ENCODE measurements around the gene TSPAN14.

Gene TSPAN14

DNA sequence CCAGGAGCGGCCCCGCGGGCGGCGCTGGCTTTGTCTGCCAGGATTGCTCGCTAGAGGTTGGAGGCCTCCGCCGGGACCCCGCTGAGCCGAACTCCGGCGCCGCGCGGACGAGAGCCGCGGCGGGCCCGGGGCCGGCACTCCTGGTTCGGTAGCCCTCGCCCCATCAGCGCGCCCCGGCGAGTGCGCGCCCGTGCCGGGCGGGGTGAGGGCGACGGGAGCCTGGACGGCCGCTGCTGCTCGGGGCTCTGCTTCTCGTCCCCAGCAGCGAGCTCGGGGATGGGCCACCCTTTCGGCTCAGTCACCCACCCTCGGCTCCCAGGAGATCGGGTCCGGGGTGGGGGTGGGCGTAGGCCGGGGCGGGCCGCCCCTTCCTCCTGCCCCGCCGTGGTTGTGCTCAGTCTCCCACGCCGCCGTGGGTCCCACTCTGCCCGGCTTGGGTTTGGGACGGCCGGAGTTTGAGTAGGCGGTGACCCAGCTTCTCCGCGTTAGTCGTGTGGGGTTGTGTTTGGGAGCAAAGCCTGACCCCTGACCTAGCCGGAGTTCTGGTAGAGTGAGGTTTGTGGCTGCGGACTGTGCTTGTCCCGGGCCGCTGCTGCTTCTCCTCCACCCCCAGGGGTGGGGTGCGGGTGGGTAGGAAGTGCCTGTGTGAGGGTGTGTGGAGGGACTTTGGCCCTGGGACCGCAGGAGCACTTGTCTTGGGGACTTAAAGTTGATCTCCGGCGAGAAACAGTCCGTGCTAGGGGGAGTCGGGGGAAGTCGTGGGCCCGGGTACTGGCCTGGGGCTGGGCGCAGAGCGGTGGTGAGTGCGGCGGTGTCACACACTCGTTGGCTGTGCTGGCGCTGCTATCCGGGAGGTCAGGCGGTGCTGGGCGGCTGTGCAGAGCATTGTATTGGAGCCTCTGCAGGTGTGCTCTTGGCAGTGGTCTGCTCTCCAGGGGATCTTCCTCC, 677 bp downstream of the TSPAN14 start:
- DNase-seq, result peak; percentile 76

DNA sequence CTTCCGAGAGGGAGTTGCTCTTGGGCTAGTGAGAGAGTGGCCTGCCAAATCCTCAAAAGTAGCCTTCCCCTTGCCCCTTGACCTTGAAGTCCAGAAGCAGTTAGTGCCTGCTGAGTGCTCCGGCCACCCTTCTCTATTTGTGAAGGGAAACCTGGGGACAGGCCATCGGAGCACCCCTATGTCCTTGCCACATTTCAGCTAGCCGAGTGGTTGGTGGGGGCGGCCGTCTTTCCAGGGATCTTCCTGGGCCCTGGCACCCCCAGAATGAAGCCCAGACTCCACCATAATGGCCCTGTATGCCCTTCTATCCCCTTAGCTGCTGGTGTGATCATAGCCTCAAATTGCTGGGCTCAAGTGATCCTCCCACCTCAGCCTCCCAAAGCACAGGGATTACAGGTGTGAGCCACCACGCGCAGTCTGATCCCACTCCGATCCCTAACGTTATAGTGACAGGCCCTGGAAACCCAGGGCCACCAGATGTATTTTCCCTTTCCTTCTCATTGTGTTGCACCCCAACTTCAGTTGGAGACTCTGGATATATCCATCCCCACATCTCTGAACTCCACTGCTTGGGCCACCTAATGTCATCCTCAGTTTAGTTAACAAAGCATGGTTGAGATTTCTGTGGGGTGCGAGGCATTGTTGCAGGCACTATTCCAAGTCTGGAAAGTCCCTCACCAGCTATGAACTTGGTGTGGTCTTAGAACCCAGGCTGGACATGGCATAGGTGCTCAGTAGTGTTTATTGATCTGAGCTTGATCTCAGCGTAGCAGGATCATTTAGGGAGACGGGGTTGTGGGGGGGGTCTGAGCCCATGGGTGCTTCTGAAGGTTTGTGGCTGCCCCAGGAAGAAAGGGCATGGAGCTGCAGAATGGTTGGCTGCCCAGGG, 1.6 kb downstream of the TSPAN14 start:
- no peak for DNase-seq

DNA sequence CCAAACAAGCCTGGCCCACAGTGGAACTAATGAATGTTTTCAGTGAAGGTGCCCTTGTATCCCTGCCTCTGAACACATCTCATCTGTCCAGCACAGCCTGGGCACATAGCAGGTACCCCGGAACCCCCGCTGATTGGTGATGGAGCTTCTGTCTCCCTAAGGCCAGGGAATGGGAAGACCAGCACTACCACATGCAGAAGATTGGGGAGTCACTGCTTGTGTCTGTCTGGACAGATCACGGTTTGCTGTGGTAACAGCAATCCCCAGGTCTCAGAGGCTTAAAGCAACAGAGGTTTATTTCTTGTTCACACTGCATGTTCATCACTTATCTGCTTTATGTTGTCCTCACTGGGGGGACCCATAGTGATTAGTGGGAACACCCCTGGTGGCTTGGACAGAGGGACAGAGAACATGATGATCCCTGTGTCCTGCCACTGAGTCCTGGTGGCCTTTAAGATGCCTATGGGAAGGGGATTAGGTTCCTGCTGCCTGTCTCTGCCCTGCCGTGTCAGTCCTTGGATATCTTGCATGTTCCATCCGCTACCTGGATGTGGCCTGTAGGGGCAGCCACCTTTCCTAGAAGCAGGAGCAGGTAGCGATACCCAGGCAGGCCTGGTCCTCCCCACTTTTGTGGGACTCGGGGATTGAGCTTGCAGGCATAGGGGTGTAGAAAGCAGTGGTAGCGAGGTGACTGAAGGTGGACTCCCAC, 3.6 kb downstream of the TSPAN14 start:
- DNase-seq, result no peak

DNA sequence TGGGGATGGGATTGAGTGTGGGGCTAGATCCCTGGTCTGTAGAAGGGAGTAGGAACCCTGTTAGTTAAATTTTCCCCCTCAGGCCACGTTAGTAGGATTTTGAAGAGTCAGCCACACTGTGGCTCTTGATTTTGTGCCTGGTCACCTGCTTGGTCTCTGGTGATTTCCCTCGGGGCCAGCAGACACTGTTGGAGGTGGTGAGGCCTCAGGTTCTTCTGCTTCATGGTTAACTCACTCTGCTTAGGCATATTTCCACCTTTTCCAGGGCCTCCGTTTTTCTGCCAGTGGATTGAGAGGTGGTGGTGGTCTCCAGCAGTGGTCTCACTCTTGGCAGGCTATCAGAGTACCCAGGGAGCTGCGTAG, 4.1 kb downstream of the TSPAN14 start:
- no peak for DNase-seq

DNA sequence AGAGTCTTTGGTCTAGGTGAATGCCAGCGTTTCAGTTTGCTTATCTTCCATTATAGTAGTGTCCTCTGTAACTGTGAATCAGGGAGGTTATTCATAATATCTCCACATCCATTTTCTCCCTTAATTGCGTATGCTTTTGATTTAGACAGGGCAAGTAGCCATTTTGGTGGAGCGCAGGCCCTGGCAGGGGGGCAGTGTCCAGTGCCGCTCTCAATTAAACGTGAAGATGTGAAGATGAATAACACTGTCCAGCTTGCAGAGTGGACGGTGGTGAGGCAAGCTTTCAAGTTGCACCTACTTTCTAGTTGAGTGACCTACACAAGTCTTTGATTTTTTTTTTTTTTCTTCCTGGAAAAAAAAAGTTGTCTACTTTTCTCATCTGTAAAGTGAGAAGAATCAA, 4.5 kb downstream of the TSPAN14 start:
- DNase-seq, result no peak

DNA sequence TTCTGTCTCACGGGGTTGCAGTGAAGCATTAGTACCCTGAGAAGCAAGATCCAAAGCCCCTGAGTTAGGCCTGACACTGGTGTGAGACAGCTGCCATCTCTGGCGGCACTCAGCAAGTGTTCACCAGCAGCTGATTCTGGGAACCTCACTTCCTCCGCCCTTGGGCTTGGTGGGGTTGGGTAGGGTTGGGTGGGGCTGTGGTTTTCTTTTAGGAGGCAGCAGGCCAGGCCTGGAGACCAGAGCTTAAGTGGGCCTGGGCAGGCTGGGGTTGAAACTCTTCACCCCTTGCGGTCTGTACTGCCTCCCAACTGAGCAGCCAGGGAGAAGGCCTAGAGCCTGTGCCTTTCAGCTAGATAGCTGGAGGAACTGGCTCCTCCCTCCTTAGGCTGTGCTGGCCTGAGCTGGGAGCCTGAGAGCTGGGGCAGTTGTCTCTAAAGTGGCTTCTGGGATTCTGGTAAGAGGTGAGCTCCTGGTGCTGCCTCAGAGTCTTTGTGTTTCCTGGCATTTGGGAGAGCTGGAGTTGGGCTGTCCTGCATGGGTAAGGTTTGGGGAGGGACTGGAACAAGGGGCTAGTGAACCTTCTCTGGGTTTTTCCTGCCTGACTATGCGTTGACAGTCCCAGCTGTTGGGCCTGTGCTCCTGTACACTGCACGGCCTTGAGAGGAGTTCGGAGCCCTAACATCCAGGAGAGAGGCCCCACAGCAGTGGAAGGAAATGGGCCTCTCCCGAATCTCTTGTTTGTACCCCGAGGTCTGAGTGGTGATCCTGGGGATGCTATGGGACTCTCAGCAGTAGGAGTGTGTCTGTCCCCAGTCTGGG, 5.1 kb downstream of the TSPAN14 start:
- DNase-seq, result no peak

DNA sequence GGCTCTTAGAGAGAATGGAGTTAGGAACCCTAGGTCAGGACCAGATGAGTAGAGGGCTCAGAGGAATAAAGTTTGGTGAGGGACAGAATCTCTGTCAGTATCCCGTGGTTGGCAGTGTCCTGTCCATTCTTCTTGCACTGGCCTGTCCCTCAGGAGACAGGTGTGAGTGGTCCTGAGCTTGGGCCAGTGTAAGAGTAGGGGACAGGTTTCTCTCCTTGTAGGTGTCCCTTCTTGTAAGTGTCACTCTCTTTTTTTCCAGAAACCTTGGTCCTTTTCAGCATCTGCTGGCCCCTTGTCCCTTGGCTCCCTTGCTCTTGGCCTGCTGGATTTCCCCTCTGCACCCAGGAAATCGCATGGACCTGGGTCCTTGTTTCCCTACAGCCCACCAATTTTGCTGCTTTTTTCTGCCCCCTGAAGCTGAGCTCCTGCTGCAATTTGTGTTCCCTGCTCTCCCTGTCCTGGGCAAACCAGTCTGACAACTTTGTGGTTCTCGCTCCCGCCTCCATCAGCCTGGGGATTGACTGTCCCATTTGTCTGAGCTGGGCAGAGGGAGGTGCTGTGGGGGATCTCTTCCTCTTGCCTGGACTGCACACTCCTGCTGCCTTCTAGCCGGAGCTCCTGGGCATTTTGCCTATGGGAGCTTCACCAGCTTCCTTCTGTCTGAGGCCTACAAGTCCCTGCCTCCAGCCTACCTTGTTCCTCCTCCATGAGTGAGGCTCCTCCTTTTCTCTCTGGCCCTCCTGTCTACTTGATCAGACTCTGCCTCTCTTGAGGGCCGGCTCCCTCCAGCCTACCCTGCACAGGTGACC, 6.5 kb downstream of the TSPAN14 start:
- DNase-seq, result peak; percentile 44

DNA sequence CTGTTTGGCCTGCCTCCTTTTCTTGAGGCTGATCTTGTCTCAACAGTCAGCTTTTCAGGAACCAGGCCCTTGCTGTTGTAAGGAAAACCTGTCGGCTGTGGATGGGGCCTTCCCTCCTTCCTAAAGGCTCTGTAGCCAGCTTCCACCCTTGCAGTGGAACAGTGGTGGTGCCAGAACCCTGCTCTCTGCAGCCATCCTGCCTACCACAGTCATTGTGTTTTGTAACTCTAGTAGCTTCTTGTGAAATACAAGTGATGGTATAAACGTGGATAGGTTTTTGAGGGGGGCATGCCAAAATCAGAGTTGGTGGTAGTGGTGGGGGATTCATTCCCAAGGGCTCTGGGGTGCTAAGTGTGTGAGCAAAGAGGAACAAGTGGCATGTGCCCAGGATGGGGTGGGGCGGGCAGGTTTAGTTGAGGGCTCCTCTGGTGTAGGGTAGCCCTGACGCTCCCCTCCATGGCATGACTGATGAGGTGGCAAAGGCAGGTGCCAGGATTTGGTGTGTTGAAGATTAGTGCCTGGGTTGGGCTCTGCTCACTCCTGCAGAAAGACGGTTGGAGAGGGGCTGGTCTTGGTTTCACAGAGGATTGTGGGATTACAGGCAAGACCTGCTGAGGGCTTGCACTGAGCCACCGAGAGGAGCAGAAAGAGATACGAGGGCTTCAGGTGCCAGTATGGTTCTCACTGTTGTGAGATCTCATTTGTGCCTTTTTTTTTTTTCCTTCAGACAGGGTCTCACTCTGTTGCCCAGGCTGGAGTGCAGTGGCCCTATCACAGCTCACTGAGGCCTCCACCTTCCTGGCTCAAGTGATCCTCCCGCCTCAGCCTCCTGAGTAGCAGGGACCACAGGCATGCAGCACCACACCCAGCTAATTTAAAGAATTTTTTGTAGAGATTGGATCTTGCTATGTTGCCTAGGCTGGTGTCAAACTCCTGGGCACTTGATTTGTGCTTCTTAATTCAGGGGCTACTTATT, 7.4 kb downstream of the TSPAN14 start:
- DNase-seq, result no peak

DNA sequence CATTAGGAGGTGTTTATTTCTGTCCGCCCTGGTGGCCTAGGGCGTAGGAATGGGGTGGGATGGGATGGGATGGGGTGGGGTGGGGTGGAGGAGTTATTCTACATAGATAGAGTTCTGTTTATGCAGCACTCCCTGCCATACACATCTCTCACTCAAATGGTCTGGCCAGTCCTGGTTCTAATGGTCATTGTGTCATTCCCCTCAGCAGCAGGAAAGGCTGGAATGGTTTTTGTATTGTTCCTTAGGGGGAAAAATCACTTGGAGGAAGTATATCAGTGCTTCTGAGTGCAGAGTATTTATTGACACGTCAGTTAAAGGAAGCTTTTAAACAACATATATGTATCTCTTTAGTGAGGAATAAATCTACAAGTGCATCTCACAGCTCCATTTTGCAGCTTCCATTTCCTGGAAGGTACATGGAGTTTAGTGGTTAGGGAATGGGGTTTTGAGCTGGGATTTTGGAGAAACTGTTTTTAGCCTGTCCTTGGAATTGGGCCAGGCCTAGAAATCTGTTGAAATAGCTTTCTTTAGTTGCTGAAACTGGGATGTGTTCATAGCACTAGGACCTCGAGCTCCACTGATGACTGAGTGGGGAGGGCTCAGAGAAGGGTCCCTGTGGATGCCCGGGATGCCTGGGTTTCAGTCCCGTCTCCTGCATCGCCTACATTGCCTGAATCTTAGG, 8.3 kb downstream of the TSPAN14 start:
- no peak for DNase-seq

DNA sequence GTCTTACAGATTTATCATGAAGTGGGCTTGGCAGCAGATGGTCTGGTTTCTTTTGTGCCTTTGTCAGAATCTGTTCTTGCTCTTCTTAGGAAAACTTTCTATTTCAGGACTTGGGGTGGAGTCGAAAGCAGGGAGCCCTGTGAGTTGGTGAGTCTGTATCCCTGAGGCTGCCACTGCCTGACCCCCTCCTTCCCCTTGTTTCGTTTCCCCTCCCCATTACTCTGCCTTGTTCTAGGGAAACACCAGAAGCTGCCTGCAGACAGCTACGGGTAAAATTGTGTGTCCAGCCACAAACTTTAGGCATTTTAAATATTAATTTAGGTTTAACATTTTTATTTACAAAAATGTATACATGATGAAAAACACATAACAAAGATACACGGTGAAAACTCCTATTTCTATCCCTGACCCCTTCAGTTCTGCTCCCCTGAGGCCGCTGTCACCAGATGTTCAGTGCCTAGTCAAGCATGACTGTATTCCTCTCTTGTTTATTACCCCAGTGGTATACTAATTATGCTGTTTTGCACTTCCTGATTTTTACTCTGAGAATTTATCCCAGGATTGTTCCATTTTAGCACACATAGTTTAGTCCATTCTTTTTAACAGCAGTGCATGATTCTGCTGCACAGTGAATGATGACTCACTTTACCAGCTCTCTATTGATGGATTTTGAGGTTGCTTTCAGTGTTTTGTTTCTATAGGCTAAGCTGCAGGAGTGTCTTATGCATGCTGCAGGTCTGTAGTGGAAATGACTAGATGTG, 9.1 kb downstream of the TSPAN14 start:
- no peak for DNase-seq

DNA sequence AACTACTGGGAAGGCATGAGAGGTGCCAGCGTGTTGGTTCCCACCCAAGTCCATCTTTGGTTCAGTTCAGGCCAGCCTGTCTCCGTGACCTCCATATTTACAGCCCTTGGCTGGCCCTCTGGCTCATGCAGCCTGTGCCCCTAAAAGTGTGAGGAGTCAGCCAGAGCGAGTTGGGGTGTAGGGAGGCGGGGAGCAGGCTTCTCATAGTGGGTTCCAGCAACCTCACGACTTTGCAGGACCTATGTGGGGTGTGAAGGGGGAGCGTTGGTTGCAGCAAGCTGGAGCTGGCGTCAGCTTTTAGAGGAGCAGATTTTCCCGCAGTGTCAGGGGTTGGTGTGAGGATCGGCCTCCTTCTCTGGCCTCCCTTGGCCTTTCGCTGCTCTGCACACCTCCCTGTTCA, 9.8 kb downstream of the TSPAN14 start:
- no peak for DNase-seq

DNA sequence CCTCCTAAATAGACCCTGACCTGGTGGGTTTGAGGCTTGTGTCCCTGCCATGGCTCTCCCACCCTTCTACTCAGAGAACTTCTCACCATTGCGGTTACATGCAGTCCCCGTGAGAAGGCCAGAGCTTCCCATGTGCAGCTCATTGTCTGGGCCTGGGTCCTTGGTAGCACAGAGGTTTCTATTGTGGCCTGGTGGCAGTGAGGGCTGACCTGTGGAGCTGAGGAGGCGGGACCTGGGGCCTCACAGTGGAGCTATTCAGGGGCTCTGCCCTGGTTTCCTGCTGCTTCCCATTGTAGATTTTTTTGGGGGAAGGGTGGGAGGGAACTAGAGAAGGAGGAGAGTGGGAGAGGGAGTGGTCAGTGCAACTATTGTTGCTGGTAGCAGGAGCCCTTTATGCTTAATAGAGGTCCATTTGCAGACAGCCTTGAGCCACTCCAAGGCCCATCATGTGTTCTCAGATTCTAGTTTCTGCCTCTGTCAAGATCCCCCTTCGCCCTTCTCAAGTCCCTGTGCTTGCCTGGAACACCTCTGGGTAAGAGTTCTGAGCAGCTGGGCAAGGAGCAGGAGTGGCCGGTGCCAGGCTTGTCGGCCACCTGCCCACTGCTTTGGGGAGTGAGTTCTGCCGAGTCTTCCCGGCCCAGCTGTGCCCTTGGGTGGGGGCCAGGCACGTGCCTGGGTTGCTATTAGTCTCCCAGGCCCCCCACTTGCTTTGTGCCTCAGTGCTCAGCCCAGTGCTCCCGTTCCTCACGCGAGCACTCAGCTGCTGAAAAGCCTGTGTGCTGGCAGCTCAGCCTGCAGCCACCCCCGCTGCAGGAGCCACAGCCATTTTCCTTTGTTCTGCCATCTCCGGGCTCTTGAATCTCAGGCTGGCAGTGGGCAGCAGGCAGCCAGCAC, 10.7 kb downstream of the TSPAN14 start:
- DNase-seq, result peak; percentile 62

DNA sequence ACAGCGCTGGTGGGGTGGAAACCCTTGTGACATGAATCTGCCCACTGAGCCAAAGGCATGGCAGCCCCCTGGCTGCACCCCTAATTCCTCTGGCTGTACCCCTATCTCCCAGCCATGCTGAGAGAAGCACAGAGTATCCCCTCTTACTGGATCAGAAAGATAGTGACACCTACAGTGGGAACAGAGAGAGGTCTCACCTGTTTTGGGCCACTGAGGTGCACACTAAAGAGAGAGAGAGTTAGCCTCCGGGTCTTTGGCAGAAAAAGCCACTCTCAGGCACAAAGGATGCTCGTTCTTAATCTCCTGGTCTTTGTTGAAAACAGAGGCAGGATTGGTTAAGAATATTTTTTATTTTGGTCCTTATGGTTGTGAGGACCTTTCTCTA, 11.3 kb downstream of the TSPAN14 start:
- peak; percentile 35 for DNase-seq

DNA sequence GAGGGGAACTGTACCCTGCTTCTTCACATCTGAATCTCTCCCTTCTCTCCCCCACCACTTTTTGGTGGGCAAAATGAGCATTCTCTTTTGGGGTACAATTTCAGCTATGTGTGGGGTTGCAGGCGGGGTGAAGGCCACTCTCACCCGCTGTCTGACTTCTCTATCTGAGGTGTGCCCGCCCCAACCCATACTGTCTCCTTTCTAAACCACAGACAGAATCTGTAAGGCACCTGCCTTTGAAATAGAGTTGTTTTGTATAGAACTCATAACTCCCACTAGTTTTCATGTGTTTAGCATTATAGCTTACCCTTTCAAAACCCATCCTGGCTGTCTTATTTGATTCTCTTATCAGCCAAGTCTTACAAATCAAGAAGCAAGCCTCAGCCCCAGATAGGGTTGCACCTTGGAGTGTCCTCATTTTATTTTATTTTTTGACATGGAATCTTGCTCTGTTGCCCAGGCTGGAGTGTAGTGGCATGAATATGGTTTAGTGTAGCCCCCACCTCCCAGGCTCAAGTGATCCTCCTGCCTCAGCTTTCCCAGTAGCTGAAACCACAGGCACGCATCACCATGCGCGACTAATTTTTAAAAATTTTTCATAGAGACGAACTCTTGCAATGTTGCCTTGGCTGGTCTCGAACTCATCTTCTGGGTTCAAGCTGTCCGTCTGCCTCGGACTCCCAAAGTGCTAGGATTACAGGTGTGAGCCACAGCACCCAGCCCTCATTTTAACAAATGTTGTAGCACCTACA, 11.9 kb downstream of the TSPAN14 start:
- no peak for DNase-seq

DNA sequence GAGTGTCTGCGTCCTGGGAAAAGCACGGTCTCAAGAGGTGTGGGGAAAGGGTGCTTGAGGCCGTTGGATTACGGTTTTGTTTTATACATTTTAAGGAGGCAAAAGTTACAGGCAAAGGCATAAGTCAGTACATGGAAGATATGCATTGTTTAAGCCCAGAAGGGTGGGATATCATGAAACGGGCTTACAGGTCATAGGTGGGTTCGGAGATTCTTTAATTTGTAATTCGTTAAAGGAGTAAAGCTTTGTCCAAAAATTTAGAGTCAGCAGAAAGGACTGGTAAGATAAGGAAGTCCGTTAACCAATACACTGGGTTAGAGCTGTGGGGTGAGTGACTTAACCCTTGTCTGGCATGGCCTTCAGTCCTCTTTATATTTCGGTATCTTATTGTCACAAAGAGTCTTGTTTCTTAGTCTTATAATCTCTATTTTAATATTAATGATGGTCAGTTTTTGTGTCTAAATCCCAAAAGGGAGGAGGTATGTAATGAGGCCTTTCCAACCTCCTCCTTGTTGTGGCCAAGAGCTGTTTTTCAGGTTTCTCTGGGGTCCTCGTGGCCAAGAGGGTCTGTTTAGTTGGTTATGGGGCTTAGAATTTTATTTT, 12.7 kb downstream of the TSPAN14 start:
- DNase-seq, result no peak

DNA sequence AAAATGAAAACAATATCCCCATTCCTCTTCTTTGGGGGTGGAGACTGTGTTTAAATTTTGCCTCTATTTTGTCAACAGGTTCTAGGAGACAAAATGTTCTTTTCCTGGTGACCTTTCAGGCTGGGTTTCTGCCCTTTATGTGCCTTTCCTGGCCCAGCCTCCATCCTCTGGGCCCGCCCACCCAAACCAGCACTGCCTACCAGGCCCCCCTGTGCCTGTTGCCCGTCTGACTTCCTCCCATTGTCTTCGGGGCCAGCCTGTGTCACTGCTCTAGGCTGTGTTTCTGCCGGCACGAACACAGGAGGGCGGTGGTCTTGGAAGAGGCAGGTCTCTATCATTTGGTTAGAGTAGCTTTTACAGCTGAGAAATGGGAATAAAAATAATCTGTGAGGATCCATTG, 13.9 kb downstream of the TSPAN14 start:
- DNase-seq, result no peak

All from right kidney (tissue), 1 donor.